ENCODE measurements around the gene CHMP4A.

Gene CHMP4A

DNA sequence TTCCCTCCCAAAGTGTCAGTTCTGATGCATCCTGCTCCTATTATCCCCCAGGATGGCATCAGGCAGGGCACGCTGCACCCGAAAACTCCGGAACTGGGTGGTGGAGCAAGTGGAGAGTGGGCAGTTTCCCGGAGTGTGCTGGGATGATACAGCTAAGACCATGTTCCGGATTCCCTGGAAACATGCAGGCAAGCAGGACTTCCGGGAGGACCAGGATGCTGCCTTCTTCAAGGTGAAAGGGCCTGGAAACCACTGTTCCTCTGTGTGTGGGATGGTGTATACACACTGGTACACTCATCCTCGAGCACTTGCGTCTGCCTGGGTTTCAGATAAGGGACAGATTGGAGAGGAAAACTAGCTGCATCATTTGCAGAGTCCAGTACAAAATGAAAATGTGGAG is 51.2 kb downstream of the CHMP4A start:
- Histone ChIP-seq H4K20me1 (ENCODE audit: insufficient read depth, low read length) (no peaks in the 10 kb centered on the region), H3K9ac (ENCODE audit: low read length) (peak overlapping the region; percentile 76), H3K9me2 (ENCODE audit: low read depth, low read length) (no peaks in the 10 kb centered on the region), H3K4me2 (ENCODE audit: low read length) (peak overlapping the region; percentile 81), H2AFZ (ENCODE audit: low read length) (no peak overlapping the region), H3K79me2 (ENCODE audit: insufficient read depth, low read length) (no peaks in the 10 kb centered on the region), H3F3A (ENCODE audit: insufficient read depth, low read length) (no peaks in the 10 kb centered on the region), H3K9me3 (ENCODE audit: low read length) (no peaks in the 10 kb centered on the region), H3K36me3 (ENCODE audit: insufficient read depth, low read length) (peaks cover 68% of the 10 kb centered on the region), H3K27ac (ENCODE audit: low read depth, low read length, poor library complexity, severe bottlenecking) (peak overlapping the region; percentile 70), H3K4me3 (ENCODE audit: low read depth, low read length, poor library complexity, severe bottlenecking) (peak overlapping the region; percentile 65), H3K27me3 (ENCODE audit: insufficient read depth, low read length) (no peaks in the 10 kb centered on the region), H3K4me1 (ENCODE audit: insufficient read depth, low read length, severe bottlenecking) (peaks cover 17% of the 10 kb centered on the region)
- TF ChIP-seq, protein P1, sequence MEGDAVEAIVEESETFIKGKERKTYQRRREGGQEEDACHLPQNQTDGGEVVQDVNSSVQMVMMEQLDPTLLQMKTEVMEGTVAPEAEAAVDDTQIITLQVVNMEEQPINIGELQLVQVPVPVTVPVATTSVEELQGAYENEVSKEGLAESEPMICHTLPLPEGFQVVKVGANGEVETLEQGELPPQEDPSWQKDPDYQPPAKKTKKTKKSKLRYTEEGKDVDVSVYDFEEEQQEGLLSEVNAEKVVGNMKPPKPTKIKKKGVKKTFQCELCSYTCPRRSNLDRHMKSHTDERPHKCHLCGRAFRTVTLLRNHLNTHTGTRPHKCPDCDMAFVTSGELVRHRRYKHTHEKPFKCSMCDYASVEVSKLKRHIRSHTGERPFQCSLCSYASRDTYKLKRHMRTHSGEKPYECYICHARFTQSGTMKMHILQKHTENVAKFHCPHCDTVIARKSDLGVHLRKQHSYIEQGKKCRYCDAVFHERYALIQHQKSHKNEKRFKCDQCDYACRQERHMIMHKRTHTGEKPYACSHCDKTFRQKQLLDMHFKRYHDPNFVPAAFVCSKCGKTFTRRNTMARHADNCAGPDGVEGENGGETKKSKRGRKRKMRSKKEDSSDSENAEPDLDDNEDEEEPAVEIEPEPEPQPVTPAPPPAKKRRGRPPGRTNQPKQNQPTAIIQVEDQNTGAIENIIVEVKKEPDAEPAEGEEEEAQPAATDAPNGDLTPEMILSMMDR (IDR thresholded peaks at IDR 0.05; ENCODE audit: low read length): no peak
- TF ChIP-seq EZH2 (IDR thresholded peaks at IDR 0.05; ENCODE audit: borderline replicate concordance, low read length): no peak

DNA sequence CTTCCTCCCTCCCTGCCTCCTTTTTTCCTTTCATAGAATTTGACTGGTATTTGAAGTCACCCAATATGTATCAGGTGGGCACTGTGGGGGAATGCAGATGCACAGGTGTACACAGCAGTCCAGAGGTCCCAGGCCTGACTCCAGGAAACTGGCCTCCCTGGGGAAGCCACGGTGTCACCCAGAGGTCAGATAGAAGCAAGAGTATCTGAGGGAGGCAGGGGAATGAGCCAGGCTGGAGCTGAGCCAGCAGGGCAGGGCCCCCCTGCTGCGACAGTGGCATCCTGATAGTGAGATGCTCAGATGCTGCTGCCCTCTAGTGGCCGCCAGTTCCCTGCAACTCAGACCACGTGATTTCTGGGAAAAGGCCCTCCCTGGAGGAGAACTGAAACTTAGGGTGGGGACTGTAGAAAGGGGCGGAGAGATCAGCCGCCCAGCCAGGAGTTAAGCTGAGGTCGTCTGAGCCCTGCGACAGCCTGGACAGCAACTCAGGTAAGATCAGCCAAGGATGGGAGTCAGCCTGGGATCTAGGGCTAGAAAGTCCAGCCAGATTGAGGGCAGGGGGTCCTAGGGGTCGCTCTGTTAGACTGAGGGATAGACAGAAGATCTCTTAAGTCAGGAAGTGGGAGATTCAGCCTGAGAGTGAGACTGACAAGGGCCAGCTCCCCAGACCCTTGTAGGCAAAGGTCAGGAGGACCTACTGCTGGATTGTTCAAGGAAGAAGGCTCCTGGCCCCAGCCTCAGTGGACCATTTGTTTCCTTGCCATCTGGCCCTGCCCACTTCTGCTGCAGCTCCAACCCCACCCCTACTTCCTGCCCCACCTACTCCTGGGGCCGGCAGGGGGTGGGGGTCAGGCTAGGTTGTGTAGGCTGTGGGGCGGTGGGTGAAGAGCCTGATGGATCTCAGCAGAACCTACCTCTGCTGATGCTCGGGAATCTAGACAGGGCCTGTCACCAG is 52.2 kb downstream of the CHMP4A start, which contains the start of gene IRF9:
Gene IRF9, plus strand, starts transcription at position 416 of the 955 bp plus-strand sequence. CDS start 880 bp downstream, outside the sequence.
- TF ChIP-seq, protein P1 (IDR thresholded peaks at IDR 0.05; ENCODE audit: low read length): peak; percentile 94
- no peak for TF ChIP-seq EZH2 (IDR thresholded peaks at IDR 0.05; ENCODE audit: borderline replicate concordance, low read length)
- H3K79me2 ChIP-seq (ENCODE audit: insufficient read depth, low read length): no peaks in the 10 kb centered on the region
- H3K9me2 ChIP-seq (ENCODE audit: low read depth, low read length): no peaks in the 10 kb centered on the region
- peaks cover 67% of the 10 kb centered on the region for H3K36me3 ChIP-seq (ENCODE audit: insufficient read depth, low read length)
- H3K4me1 ChIP-seq (ENCODE audit: insufficient read depth, low read length, severe bottlenecking): peaks cover 17% of the 10 kb centered on the region
- no peaks in the 10 kb centered on the region for H3K9me3 ChIP-seq (ENCODE audit: low read length)
- peak within 1 kb of the TSS; percentile 76 for H3K9ac ChIP-seq (ENCODE audit: low read length)
- no peaks in the 10 kb centered on the region for H3K27me3 ChIP-seq (ENCODE audit: insufficient read depth, low read length)
- no peaks in the 10 kb centered on the region for H4K20me1 ChIP-seq (ENCODE audit: insufficient read depth, low read length)
- H3K4me3 ChIP-seq (ENCODE audit: low read depth, low read length, poor library complexity, severe bottlenecking): peak within 1 kb of the TSS; percentile 65
- H3F3A ChIP-seq (ENCODE audit: insufficient read depth, low read length): no peaks in the 10 kb centered on the region
- H3K27ac ChIP-seq (ENCODE audit: low read depth, low read length, poor library complexity, severe bottlenecking): peak within 1 kb of the TSS; percentile 70
- H3K4me2 ChIP-seq (ENCODE audit: low read length): peak within 1 kb of the TSS; percentile 81
- no peak within 1 kb of the TSS for H2AFZ ChIP-seq (ENCODE audit: low read length)

GRCh38 chr14:24160499-24160849 is 52.8 kb downstream of the CHMP4A start:
- Histone ChIP-seq H3K4me1 (ENCODE audit: insufficient read depth, low read length, severe bottlenecking) (peaks cover 17% of the 10 kb centered on the region), H3K79me2 (ENCODE audit: insufficient read depth, low read length) (no peaks in the 10 kb centered on the region), H3K9ac (ENCODE audit: low read length) (no peak overlapping the region; the same call in 1 of the 2 replicates), H4K20me1 (ENCODE audit: insufficient read depth, low read length) (no peaks in the 10 kb centered on the region), H3K4me2 (ENCODE audit: low read length) (no peak overlapping the region), H3K4me3 (ENCODE audit: low read depth, low read length, poor library complexity, severe bottlenecking) (no peak overlapping the region), H3K36me3 (ENCODE audit: insufficient read depth, low read length) (peaks cover 67% of the 10 kb centered on the region), H3K27ac (ENCODE audit: low read depth, low read length, poor library complexity, severe bottlenecking) (peak overlapping the region; percentile 29), H3K9me3 (ENCODE audit: low read length) (no peaks in the 10 kb centered on the region), H3K9me2 (ENCODE audit: low read depth, low read length) (no peaks in the 10 kb centered on the region), H3F3A (ENCODE audit: insufficient read depth, low read length) (no peaks in the 10 kb centered on the region), H2AFZ (ENCODE audit: low read length) (no peak overlapping the region), H3K27me3 (ENCODE audit: insufficient read depth, low read length) (no peaks in the 10 kb centered on the region)
- TF ChIP-seq EZH2 (IDR thresholded peaks at IDR 0.05; ENCODE audit: borderline replicate concordance, low read length): no peak
- TF ChIP-seq, protein P1 (IDR thresholded peaks at IDR 0.05; ENCODE audit: low read length): no peak

Data from OCI-LY1 (cell line).